Kidney epithelial cell (primary cell): ENCODE data around the gene LILRB1. TPM values are rescaled to one million over a fixed set of nuclear protein-coding genes. Genes with fewer than 3 reads are reported as not detected.

Source experiments
- DNase-seq: peaks from one replicate; pipeline ENCODE4 v3.0.0-alpha.2; 2010; ENCODE audit warnings: low read depth
- H3K27me3 ChIP-seq: 2 replicates; pipeline ENCODE4 v1.6.0; 2011; ENCODE audit warnings: low read length; ENCODE audit not compliant: control insufficient read depth, insufficient read depth
- H3K36me3 ChIP-seq: 2 replicates; pipeline ENCODE4 v1.5.1; 2011; ENCODE audit warnings: low read length; ENCODE audit not compliant: control insufficient read depth, insufficient read depth
- H3K4me3 ChIP-seq: 2 replicates; pipeline ENCODE4 v1.5.1; 2011; ENCODE audit warnings: low read depth, mild to moderate bottlenecking, control low read depth, low read length
- total RNA-seq: library from RNA; depleted of rRNA; stranded (reverse); fragments of >200 nt; gene quantifications from 2 replicates; pipeline ENCODE4 v1.2.3, GENCODE V29; 2015
- TF ChIP-seq, protein P1 (sequence below): IDR thresholded peaks from 2 replicates; pipeline ENCODE4 v1.5.1; 2011; ENCODE audit warnings: mild to moderate bottlenecking, moderate library complexity, low read length, control low read depth, inconsistent platforms; ENCODE audit not compliant: insufficient read depth, poor library complexity, severe bottlenecking

The LILRB1 gene
- total RNA-seq, 1 donor from 2014 or later, result not detected

DNA sequence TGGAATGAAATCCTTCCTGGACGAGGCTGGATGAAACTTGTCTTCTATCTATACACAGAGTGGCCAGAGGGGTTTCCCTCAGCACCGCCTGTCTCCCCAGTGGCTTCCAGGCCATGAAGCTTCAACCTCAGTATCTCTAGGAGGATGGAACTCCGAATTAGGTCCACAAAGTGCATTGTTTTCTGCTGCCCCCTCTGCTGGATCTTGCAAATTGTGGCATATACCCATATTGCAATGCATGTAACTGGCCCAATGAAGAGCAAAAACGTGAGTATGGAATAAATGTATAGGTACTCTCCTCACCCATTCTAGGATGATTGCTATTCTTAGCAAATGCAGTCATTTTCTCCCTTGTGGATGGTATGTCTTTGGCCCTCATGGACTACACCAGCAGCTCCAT is 17.8 kb downstream of the LILRB1 start:
- TF ChIP-seq, protein P1, sequence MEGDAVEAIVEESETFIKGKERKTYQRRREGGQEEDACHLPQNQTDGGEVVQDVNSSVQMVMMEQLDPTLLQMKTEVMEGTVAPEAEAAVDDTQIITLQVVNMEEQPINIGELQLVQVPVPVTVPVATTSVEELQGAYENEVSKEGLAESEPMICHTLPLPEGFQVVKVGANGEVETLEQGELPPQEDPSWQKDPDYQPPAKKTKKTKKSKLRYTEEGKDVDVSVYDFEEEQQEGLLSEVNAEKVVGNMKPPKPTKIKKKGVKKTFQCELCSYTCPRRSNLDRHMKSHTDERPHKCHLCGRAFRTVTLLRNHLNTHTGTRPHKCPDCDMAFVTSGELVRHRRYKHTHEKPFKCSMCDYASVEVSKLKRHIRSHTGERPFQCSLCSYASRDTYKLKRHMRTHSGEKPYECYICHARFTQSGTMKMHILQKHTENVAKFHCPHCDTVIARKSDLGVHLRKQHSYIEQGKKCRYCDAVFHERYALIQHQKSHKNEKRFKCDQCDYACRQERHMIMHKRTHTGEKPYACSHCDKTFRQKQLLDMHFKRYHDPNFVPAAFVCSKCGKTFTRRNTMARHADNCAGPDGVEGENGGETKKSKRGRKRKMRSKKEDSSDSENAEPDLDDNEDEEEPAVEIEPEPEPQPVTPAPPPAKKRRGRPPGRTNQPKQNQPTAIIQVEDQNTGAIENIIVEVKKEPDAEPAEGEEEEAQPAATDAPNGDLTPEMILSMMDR, result no peak
- Histone ChIP-seq H3K27me3 (no peaks in the 10 kb centered on the region), H3K4me3 (no peak overlapping the region), H3K36me3 (no peaks in the 10 kb centered on the region)
- no peak for DNase-seq

DNA sequence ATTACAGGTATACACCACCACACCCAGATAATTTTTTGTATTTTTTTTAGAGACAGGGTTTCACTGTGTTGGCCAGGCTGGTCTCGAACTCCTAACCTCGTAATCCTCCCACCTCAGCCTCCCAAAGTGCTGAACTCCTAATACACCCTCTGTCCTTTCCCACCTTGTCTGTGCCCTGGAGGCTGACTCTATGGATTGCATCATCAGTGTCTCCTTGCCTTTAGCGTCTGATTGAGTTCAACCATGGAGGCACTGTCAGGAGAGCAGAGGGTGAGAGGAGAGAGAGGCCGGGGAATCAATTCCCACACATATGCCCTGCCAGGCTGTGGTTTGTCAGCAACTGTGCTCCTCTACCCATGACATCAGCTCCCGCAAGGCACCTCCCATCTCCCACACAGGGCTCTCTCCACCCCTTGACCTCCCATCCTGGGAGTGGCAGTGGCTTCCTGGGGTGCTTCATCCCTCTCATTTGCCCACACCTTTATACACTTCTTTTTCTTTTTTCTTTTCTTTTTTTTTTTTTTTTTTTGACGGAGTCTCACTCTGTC is 19.9 kb downstream of the LILRB1 start:
- no peaks in the 10 kb centered on the region for H3K36me3 ChIP-seq
- DNase-seq, result no peak
- H3K27me3 ChIP-seq, result no peaks in the 10 kb centered on the region
- TF ChIP-seq, protein P1, result no peak
- no peak overlapping the region for H3K4me3 ChIP-seq

DNA sequence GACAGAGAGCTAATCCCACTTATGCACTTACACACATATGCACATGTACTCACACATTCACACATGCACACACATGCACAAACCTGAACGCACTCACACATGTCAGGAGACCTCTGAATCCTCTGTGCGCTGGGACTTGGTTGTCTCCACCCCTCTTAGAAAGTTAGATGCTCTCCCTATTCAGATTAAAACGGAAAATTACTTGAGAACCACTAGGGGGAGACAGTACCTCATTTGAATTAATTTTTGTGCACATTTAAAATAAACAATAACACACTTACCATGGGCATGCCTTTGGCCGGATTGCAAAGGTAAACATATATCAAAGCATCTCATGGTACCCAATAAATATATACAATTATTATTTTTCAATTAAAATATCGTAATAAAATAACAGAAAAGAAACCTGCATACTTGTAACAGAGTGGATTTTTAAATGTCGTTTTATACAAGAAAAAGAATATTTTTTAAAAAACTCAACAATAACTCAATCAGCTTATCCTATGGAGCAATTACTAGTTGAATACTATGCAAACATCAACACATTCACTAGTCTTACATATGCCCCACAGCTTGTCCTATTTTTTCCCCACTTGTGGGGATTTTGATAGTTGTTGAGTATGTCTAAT is 23.0 kb downstream of the LILRB1 start:
- H3K4me3 ChIP-seq, result no peak overlapping the region
- no peak for DNase-seq

DNA sequence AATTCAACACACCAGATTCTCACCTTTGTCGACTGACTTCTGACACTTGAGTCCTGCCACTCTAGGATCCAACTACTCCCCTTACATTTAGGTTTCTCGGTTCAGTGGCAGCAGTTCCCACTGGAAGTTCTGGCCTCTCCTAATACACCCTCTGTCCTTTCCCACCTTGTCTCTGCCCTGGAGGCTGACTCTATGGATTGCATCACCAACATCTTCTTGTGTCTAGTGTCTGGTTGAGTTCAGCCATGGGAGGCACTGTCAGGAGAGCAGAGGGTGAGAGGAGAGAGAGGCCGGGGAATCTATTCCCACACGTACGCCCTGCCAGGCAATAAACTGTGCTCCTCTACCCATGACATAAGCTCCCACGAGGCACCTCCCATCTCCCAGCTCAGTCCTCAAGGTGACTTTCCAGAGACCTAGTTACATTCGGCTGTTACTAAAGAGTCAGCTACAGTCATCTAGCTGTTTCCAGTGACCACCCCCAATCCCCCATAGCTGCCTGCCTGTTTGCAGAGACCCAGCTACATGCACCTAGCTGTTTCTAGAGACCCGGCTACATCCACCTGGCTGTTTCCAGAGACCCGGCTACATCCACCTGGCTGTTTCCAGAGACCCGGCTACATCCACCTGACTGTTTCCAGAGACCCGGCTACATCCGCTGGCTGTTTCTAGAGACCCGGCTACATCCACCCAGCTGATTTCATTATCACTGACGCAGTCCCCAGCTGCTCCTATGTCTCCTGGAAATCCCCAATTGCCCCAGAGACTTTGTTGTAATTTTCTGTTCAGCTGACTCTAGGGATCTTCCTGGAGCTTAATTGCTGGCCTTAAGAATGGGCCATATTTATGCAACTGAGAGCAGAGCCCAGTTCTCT is 24.4 kb downstream of the LILRB1 start:
- DNase-seq, result no peak
- Histone ChIP-seq H3K4me3 (no peak overlapping the region), H3K36me3 (no peaks in the 10 kb centered on the region), H3K27me3 (no peaks in the 10 kb centered on the region)
- TF ChIP-seq, protein P1, result no peak

More for the DNA sequence above, 23.0 kb downstream of the LILRB1 start:
- H3K36me3 ChIP-seq, result no peaks in the 10 kb centered on the region
- TF ChIP-seq, protein P1, result peak; percentile 36
- no peaks in the 10 kb centered on the region for H3K27me3 ChIP-seq

DNA sequence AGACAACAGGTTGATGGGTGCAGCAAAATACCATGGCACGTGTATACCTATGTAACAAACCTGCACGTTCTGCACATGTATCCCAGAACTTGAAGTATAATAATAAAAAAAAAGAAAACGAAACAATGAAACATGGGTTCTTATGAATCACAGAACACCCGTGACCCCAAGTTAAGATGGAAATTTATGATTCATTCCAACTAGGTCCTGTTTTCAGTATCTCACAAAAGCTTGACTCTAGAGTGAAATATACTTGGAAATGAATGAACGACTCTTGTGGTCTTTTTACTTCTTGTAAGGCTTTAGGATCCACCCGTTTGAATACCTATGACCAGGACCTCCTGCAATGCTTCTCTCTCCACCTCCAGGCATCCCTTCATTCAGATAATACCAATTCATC is 29.0 kb downstream of the LILRB1 start:
- no peak overlapping the region for H3K4me3 ChIP-seq
- H3K36me3 ChIP-seq, result no peaks in the 10 kb centered on the region
- no peak for DNase-seq
- TF ChIP-seq, protein P1, result no peak
- no peaks in the 10 kb centered on the region for H3K27me3 ChIP-seq
